Suprapubic skin (tissue), 4 donors: ENCODE measurements around the gene GNB5.

Experiments used
- EP300 ChIP-seq: sonication (generic); formaldehyde crosslinking; IDR thresholded peaks from one replicate; pipeline ENCODE4 v1.6.1; 2017; ENCODE audit warnings: antibody characterized with exemption
- POLR2A ChIP-seq, 2 donors: fragments of 450-650 bp; IDR thresholded peaks; one replicate each; pipeline ENCODE4 v1.6.1; 2017; ENCODE audit warnings: antibody characterized with exemption in 2 of 2, mild to moderate bottlenecking in 2 of 2, moderate library complexity in 2 of 2
- POLR2AphosphoS5 ChIP-seq, 3 donors: sonication (generic); formaldehyde crosslinking; IDR thresholded peaks; one replicate each; pipeline ENCODE4 v1.6.1; 2017; ENCODE audit warnings: antibody characterized with exemption in 3 of 3
- TF ChIP-seq, protein P1 (sequence below), 2 donors: fragments of 200-600 bp in 1 of 2; fragments of 450-650 bp in 1 of 2; sonication (generic) in 1 of 2; IDR thresholded peaks; one replicate each; pipeline ENCODE4 v1.5.1; 2016 to 2019; ENCODE audit warnings: antibody characterized with exemption in 2 of 2, mild to moderate bottlenecking in 1 of 2, moderate library complexity in 1 of 2

- TF ChIP-seq POLR2A (IDR thresholded peaks at IDR 0.05): no peak
- TF ChIP-seq, protein P1, sequence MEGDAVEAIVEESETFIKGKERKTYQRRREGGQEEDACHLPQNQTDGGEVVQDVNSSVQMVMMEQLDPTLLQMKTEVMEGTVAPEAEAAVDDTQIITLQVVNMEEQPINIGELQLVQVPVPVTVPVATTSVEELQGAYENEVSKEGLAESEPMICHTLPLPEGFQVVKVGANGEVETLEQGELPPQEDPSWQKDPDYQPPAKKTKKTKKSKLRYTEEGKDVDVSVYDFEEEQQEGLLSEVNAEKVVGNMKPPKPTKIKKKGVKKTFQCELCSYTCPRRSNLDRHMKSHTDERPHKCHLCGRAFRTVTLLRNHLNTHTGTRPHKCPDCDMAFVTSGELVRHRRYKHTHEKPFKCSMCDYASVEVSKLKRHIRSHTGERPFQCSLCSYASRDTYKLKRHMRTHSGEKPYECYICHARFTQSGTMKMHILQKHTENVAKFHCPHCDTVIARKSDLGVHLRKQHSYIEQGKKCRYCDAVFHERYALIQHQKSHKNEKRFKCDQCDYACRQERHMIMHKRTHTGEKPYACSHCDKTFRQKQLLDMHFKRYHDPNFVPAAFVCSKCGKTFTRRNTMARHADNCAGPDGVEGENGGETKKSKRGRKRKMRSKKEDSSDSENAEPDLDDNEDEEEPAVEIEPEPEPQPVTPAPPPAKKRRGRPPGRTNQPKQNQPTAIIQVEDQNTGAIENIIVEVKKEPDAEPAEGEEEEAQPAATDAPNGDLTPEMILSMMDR (IDR thresholded peaks at IDR 0.05): no peak
- TF ChIP-seq EP300: no peak
- no peak for TF ChIP-seq POLR2AphosphoS5 (IDR thresholded peaks at IDR 0.05)
These were observed 22.0 kb upstream of the GNB5 start for GRCh38 chr15:52213206-52213605.
